Muscle layer of colon (tissue), 2 donors: ENCODE measurements around the gene RAB26.

Experiments used
- H3K27ac ChIP-seq: one replicate; pipeline ENCODE4 v1.7.0; 2013; ENCODE audit warnings: low read depth, mild to moderate bottlenecking, low read length, moderate library complexity
- H3K27me3 ChIP-seq, 2 donors: one replicate each; pipeline ENCODE4 v1.7.0; 2013; ENCODE audit warnings: low read length in 2 of 2, mild to moderate bottlenecking in 2 of 2; ENCODE audit not compliant: insufficient read depth in 2 of 2, control insufficient read depth in 1 of 2
- H3K36me3 ChIP-seq: one replicate; pipeline ENCODE4 v1.7.0; 2013; ENCODE audit warnings: mild to moderate bottlenecking, low read length; ENCODE audit not compliant: insufficient read depth
- H3K4me1 ChIP-seq: one replicate; pipeline ENCODE4 v1.7.0; 2013; ENCODE audit warnings: mild to moderate bottlenecking, low read length; ENCODE audit not compliant: insufficient read depth
- H3K4me3 ChIP-seq, 2 donors: one replicate each; pipeline ENCODE4 v1.7.0; 2013; ENCODE audit warnings: low read length in 2 of 2, low read depth in 1 of 2, mild to moderate bottlenecking in 1 of 2, moderate library complexity in 1 of 2
- H3K9ac ChIP-seq: one replicate; pipeline ENCODE4 v1.7.0; 2013; ENCODE audit warnings: low read length
- H3K9me3 ChIP-seq: one replicate; pipeline ENCODE4 v1.7.0; 2013; ENCODE audit warnings: mild to moderate bottlenecking, low read length
- donor health status: abdominal sarcoma.
- donor health status: Adenocarcinoma of cecum.

The RAB26 gene

GRCh38 chr16:2150418-2151187, 2.2 kb downstream of the RAB26 start:
- no peak overlapping the region for H3K9ac ChIP-seq
- H3K27ac ChIP-seq, result no peak overlapping the region
- H3K4me3 ChIP-seq, result no peak overlapping the region

DNA sequence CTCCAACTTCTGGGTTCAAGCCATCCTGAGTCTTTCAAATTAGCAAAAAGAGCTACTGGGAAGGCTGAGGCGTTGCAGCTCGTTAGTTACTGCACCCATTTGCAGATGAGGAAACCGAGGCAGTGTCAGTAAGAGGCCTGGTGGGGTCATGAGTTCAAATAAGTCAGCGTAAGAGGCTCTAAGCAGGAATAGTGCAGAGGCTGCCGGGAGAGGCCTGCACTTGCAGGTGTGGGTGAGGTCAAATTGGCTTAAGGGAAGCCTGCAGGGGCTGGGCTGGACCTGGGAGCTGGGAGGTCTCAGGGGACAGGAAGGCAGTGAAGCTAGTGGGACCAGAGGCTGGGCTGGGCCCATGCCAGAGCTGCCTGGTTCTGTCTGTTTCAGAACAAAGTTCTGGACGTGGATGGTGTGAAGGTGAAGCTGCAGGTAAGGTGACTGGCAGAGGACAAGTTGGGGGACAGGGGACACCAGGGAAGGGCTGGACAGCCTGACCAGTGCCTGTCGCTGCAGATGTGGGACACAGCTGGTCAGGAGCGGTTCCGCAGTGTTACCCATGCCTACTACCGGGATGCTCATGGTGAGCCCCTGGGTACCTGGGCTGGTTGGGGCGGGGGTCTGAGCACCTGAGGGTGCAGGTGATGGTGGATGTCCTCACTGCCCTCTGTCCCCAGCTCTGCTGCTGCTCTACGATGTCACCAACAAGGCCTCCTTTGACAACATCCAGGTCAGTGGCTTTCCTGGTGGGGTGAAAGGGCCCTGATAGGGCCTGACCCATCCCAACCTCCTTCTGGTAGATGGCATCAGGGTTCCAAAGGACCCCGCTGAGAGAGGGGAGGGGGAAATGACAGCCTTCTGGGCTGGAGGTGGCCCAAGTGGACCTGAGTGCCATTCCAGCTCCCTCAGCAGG, 3.0 kb downstream of the RAB26 start:
- H3K9me3 ChIP-seq, result no peaks in the 10 kb centered on the region
- H3K4me1 ChIP-seq, result peaks cover 64% of the 10 kb centered on the region
- no peaks in the 10 kb centered on the region for H3K27me3 ChIP-seq
- H3K4me3 ChIP-seq, result no peak overlapping the region
- H3K36me3 ChIP-seq, result peaks cover 5% of the 10 kb centered on the region
- no peak overlapping the region for H3K9ac ChIP-seq
- no peak overlapping the region for H3K27ac ChIP-seq

More at GRCh38 chr16:2150418-2151187, 2.2 kb downstream of the RAB26 start:
- Histone ChIP-seq H3K27me3 (no peaks in the 10 kb centered on the region), H3K9me3 (no peaks in the 10 kb centered on the region), H3K36me3 (peaks cover 5% of the 10 kb centered on the region), H3K4me1 (peaks cover 64% of the 10 kb centered on the region)

- peaks cover 5% of the 10 kb centered on the region for H3K36me3 ChIP-seq
- H3K9me3 ChIP-seq, result no peaks in the 10 kb centered on the region
- H3K27ac ChIP-seq, result peak overlapping the region; percentile 93
- H3K27me3 ChIP-seq, result no peaks in the 10 kb centered on the region
- peak overlapping the region; percentile 91 to 100 for H3K4me3 ChIP-seq
- peaks cover 73% of the 10 kb centered on the region for H3K4me1 ChIP-seq
- peak overlapping the region; percentile 99 for H3K9ac ChIP-seq
Measured at GRCh38 chr16:2152695-2153506, 4.5 kb downstream of the RAB26 start.

DNA sequence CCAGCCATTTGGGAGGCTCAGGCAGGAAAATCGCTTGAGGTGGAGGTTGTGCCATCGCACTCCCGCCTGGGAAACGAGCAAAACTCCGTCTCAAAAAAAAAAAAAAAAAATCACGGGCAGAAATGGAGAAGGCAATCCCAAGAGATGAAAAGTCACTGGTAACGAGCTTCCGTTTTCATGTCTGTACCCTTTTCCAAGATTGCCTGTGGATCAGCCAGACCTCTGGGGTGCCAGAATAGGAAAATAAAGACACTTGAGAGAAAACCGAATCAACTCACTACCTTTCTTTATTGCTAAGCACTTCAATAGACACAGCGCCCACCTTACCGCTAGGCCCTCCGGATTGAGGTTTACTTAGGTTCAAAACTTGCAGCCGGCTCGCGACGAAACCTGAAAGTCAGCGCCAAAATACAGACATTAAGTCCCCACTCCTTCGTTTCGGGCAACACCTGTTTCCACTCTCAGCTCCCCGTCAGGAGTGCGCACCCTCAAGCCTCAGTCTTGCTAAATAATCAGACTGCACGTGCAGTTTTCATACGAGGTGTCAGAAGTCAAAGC, 6.2 kb downstream of the RAB26 start:
- peaks cover 5% of the 10 kb centered on the region for H3K36me3 ChIP-seq
- H3K9ac ChIP-seq, result peak overlapping the region; percentile 99

DNA sequence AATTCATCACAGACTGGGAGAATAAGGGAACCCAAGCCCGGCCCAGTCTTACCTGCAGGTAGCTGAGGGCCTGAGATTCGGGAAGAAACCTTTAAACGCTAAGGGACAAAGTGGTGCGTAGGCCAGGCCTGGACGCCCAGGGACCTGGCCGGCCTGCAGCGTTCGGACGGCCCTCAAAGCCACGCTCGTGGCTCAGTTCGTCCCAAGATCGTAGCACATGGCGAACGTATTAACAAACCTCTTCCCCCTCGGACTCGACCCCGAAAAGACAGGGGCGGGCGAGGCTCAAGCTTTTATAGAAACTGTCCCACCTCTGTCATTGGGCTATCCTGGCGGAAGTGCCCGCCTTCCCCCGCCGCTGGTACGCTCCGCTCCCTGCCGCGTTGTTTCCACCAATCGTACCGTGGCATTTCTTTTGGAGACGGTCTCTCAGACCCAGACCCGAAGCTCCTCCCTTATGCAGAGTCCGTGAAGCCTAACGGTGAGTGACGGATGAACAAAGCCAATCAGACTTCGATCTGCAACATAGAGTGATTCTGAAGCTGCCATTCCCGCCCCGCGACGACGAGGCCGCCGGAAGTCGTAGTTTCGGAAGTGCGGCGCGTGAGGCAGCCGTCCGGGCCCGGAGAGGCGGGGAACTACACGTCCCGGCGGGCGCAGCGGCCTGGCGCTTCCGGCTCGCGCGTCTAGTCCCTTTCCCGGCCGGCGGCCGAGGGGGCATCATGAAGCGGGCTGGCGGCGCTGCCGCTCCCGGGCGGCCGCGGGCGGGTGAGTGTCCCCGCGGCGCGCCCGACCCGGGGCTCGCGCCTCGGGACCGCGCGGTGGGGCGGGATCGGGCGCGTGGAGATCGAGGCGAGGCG, 6.9 kb downstream of the RAB26 start, which contains the start of gene TRAF7:
TRAF7 (plus strand) TSS at position 692 of the 860 bp plus-strand sequence. CDS start 8,139 bp downstream, outside the sequence.
- H3K27ac ChIP-seq, result peak within 1 kb of the TSS; percentile 93
- peak within 1 kb of the TSS; percentile 91 to 100 for H3K4me3 ChIP-seq
- H3K4me1 ChIP-seq, result peaks cover 76% of the 10 kb centered on the region
- no peaks in the 10 kb centered on the region for H3K27me3 ChIP-seq
- no peaks in the 10 kb centered on the region for H3K9me3 ChIP-seq
- H3K9ac ChIP-seq, result peak within 1 kb of the TSS; percentile 99
- H3K36me3 ChIP-seq, result peaks cover 5% of the 10 kb centered on the region

More for the DNA sequence above, 6.2 kb downstream of the RAB26 start:
- Histone ChIP-seq H3K4me3 (peak overlapping the region; percentile 91 to 100), H3K27ac (peak overlapping the region; percentile 93), H3K4me1 (peaks cover 75% of the 10 kb centered on the region), H3K27me3 (no peaks in the 10 kb centered on the region), H3K9me3 (no peaks in the 10 kb centered on the region)

DNA sequence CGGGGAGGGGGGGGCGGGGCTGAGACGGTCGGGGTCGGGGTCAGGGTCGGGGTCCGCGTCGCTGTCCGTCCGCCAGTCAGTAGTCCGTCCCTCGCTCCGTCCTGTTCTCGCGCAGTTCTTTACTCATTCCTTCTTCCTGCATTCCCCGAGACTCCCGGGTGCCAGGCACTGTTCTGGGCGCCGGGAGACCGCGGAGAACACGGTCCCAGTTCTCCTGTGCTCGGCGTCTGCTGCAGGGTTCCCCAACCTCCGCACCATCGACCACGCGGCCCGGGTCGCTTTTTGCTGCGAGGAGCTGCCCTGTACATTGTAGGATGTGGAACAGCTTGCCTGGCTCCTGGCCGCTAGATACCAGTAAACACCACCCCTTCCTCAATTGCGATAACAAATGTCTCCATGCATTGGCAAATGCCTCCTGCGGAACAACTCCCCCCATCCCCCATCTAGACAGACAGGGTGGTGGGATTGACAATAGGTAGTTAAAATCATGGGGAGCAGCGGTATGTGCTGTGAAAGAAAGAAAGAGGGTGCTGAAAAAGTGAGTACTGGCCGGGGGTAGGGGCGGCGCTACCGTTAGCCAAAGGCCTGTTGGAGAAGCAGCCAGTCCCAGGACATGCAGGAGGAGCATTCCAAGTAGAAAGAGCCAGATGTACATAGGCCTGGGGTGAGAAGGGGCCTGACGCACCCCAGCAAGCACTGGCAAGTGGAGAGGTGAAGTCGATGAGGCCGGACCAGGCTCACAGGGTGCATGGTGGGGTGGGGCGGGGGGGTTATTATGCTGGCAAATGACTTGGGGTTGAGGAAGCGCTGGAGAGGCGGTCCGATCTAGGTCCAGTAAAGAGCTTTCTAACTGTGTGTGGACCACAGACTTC, 7.8 kb downstream of the RAB26 start:
- Histone ChIP-seq H3K4me3 (peak overlapping the region; percentile 83 to 91), H3K9ac (peak overlapping the region; percentile 94), H3K4me1 (peaks cover 73% of the 10 kb centered on the region), H3K9me3 (no peaks in the 10 kb centered on the region), H3K36me3 (peaks cover 5% of the 10 kb centered on the region), H3K27ac (peak overlapping the region; percentile 86), H3K27me3 (no peaks in the 10 kb centered on the region)

DNA sequence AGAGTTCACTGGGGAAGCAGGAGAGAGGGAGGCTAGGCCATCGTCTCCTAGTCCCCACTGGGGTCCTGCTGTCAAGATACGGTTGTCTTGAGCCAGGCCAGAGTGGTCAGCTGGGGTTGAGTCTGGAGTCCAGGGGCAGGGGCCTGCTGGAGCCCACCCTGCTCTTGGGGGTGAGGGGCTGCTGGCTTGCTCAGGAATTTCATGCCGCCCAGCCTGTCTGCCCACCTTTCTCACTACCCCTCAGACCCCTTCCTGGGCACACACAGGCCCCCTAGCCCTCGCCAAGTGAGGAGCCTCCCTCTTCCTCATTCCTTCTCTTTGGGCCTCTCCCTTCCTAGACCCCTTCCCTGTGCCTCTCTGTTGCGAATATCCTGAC, 8.4 kb downstream of the RAB26 start:
- H3K4me1 ChIP-seq, result peaks cover 70% of the 10 kb centered on the region
- peak overlapping the region in 1 of 2 donors; percentile 59 for H3K4me3 ChIP-seq
- peak overlapping the region; percentile 86 for H3K27ac ChIP-seq
- peaks cover 3% of the 10 kb centered on the region for H3K36me3 ChIP-seq
- H3K9ac ChIP-seq, result peak overlapping the region; percentile 67
- no peaks in the 10 kb centered on the region for H3K27me3 ChIP-seq
- no peaks in the 10 kb centered on the region for H3K9me3 ChIP-seq

DNA sequence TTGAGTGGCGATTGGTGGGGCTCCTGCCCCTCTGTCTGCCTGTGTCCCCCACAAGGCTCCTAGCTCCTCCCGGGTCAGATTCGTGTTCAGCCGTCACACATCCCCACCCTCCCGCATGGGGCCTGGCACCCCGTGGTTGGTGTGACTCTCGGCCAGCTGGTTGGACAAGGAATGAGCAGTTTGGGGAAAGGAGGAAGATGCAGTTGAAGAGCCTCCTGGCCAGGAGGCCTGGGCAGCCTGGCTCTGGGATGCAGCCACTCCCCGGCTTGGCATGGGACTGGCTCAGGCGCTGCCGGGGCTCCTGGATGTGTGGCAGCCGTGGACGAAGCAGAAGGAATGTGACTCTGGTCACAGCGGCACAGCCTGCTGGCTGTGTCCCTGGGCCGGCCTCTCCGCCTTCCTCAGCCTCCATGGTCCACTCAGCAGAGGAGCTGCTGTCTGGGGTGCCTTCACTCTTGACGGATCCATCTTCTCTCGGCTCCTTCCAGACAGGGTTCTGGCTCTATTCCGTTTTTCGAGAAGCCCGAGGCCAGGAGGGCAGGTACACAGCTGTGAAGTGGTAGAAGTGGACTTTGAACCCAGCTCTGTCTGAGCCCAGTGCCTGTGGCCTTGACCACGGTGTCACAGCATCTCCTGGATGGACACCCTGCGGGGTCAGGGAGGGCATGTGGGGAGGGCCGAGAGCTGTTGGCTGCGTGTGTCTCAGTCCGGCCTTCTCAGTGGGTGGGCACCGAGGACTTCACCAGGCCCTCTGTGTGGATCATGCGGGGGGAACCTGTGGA, 9.2 kb downstream of the RAB26 start:
- Histone ChIP-seq H3K27ac (peak overlapping the region; percentile 86), H3K9me3 (no peaks in the 10 kb centered on the region), H3K36me3 (no peaks in the 10 kb centered on the region), H3K4me1 (peaks cover 62% of the 10 kb centered on the region), H3K27me3 (no peaks in the 10 kb centered on the region), H3K9ac (peak overlapping the region; percentile 83), H3K4me3 (peak overlapping the region; percentile 16 to 59)

DNA sequence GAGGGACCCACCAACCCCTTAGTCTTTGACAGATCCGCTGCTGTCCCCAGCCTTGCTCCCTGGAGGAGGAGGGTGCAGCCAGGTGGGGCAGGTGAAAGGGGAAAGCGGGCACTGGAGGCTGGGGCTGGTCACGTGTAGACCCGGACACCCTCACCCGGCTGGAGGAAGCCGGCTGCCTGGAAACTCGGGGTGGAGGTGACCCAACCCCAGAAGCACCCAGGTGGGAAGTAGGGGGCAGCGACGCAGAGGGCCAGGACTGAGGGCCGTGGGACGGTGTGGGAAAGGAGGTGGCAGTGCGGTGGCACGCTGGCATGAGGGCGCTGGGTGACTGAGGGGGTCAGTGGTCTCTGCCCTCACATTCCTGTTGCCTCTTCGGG, 9.8 kb downstream of the RAB26 start:
- Histone ChIP-seq H3K36me3 (no peaks in the 10 kb centered on the region), H3K4me1 (peaks cover 56% of the 10 kb centered on the region), H3K27me3 (no peaks in the 10 kb centered on the region), H3K27ac (peak overlapping the region; percentile 86), H3K4me3 (peak overlapping the region; percentile 16 to 59), H3K9ac (peak overlapping the region; percentile 83), H3K9me3 (no peaks in the 10 kb centered on the region)
